HepG2 (cell line): ENCODE data around the gene MIA2. TPM values are rescaled to one million over a fixed set of nuclear protein-coding genes. Genes with fewer than 3 reads are reported as not detected.
A peak's percentile ranks its signal among the peaks of the same experiment; 100 is the strongest.

ENCODE experiments used
- ATAC-seq: fragments of 200-7000 bp; cut with Tn5 transposase; 3 replicates; pipeline ENCODE4 v1.9.1; 2020; ENCODE audit warnings: mild to moderate bottlenecking, moderate library complexity
- BruUV-seq: library from RNA; stranded (reverse); fragments of 400-500 nt; replicated peaks from 2 replicates; lab custom pipeline; 2021; lab: Mats Ljungman, UMichigan
- CTCF ChIA-PET: fragments of 300-600 bp; formaldehyde crosslinking; extraction: SDS; loops from one replicate; lab custom pipeline; 2021; ENCODE audit warnings: low total read pairs, inconsistent platforms, low intra/inter-chr PET ratio; lab: Yijun Ruan, JAX
- POLR2A ChIA-PET: fragments of 350-600 bp; sonication (Branson Sonifier 250); formaldehyde crosslinking; loops from one replicate; lab custom pipeline; 2020; ENCODE audit warnings: antibody characterized with exemption, inconsistent platforms; lab: Yijun Ruan, JAX
- DNase-seq: peaks from one replicate; pipeline ENCODE4 v3.0.0-alpha.2; 2015; ENCODE audit warnings: low spot score
- FAIRE-seq: peaks from 3 replicates; lab custom pipeline; 2011; peaks lifted over from hg19 to GRCh38; lab: Jason Lieb, UNC
- H2AFZ ChIP-seq: one replicate; pipeline ENCODE4 v1.6.1; 2011; ENCODE audit warnings: low read length, inconsistent platforms
- H3K27ac ChIP-seq: fragments of 300-600 bp; 3 replicates; pipeline ENCODE4 v1.8.0; 2011; ENCODE audit warnings: mixed run types, mild to moderate bottlenecking, mixed read lengths, low read length, inconsistent platforms; ENCODE audit not compliant: insufficient read depth; ENCODE audit errors: extremely low read length
- H3K27me3 ChIP-seq, 2 experiments: fragments of 200-600 bp in 1 of 2; 2 replicates in 1 of 2; 3 replicates in 1 of 2; pipeline versions ENCODE4 v1.6.0 to v1.8.0; 2011; ENCODE audit warnings: low read length in 2 of 2, mild to moderate bottlenecking in 2 of 2, moderate library complexity in 2 of 2, inconsistent platforms in 1 of 2; ENCODE audit not compliant: insufficient read depth in 2 of 2, control insufficient read depth in 1 of 2
- H3K36me3 ChIP-seq, 2 experiments: fragments of 200-600 bp in 1 of 2; replicated peaks in 1 of 2; 2 replicates in 1 of 2; 3 replicates in 1 of 2; pipeline versions ENCODE4 v1.5.1 to v1.8.0; 2011; ENCODE audit warnings: low read length in 2 of 2, inconsistent platforms in 1 of 2; ENCODE audit not compliant: insufficient read depth in 2 of 2, control insufficient read depth in 1 of 2
- H3K4me1 ChIP-seq: 2 replicates; pipeline ENCODE4 v1.5.1; 2012; ENCODE audit warnings: low read length, inconsistent platforms; ENCODE audit not compliant: insufficient read depth
- H3K4me2 ChIP-seq: 2 replicates; pipeline ENCODE4 v1.6.0; 2011; ENCODE audit warnings: low read depth, low read length, inconsistent platforms
- H3K4me3 ChIP-seq, 3 experiments: fragments of 200-600 bp in 1 of 3; sonication (generic), shearing (Covaris generic) in 1 of 3; replicated peaks in 1 of 3; 2 replicates each; pipeline ENCODE4 v1.5.1; 2011 to 2016; ENCODE audit warnings: low read length in 3 of 3, inconsistent platforms in 2 of 3, low read depth in 2 of 3, mild to moderate bottlenecking in 2 of 3, control low read depth in 1 of 3, mixed read lengths in 1 of 3; ENCODE audit not compliant: insufficient read depth in 1 of 3
- H3K79me2 ChIP-seq: one replicate; pipeline ENCODE4 v1.6.1; 2011; ENCODE audit warnings: low read length, inconsistent platforms; ENCODE audit not compliant: insufficient read depth
- H3K9ac ChIP-seq: 2 replicates; pipeline ENCODE4 v1.6.0; 2011; ENCODE audit warnings: mild to moderate bottlenecking, low read depth, low read length, inconsistent platforms; ENCODE audit not compliant: insufficient read depth
- H3K9me3 ChIP-seq: 2 replicates; pipeline ENCODE4 v1.5.1; 2012; ENCODE audit warnings: mild to moderate bottlenecking, low read length
- H4K20me1 ChIP-seq: 2 replicates; pipeline ENCODE4 v1.6.0; 2011; ENCODE audit warnings: inconsistent platforms, mild to moderate bottlenecking, low read length, moderate library complexity; ENCODE audit not compliant: insufficient read depth
- DNMT1 ChIP-seq: sonication (generic); formaldehyde crosslinking; IDR thresholded peaks from 2 replicates; pipeline ENCODE4 v1.5.1; 2020; ENCODE audit warnings: mild to moderate bottlenecking, missing genetic modification reagents
- ZNF18 ChIP-seq: sonication (generic); formaldehyde crosslinking; IDR thresholded peaks from 2 replicates; pipeline ENCODE4 v1.8.0; 2022; ENCODE audit warnings: mild to moderate bottlenecking, missing genetic modification reagents; ENCODE audit not compliant: insufficient replicate concordance
- ZNF503 ChIP-seq: sonication (generic); formaldehyde crosslinking; IDR thresholded peaks from 2 replicates; pipeline ENCODE4 v1.4.0; 2020; ENCODE audit warnings: missing genetic modification reagents
- WGBS: methylation state at CpG from one replicate; pipeline ENCODE4 v1.1.6; 2017; ENCODE audit warnings: low lambda C conversion rate; 5-methylcytosine and 5-hydroxymethylcytosine counted together
- in situ Hi-C: cut with HindIII; loops from 2 replicates; pipeline ENCODE4 v1.10.0; 2017; ENCODE audit warnings: low pct_unique_long_range_greater_than_20kb; ENCODE audit not compliant: extremely low pct_ligation_motif_present
- intact Hi-C: fragments of 100-400 bp; cut with micrococcal nuclease; formaldehyde crosslinking; loops from one replicate; pipeline ENCODE4 v1.10.0; 2022; ENCODE audit not compliant: unreplicated experiment
- polyA plus RNA-seq, 8 experiments: library from polyadenylated mRNA; depleted of rRNA in 3 of 8; stranded (reverse) in 7 of 8; unstranded in 1 of 8; fragments of >200 nt; fragmentation: Illumina TruSeq in 4 of 8; extraction: Trizol in 4 of 8; gene quantifications; 2 replicates each; pipeline versions ENCODE4 v1.2.1 to v1.2.3, GENCODE V29; 2011 to 2016; ENCODE audit warnings: low read depth in 4 of 8, missing spikeins in 1 of 8, mixed read lengths in 1 of 8; ENCODE audit not compliant: insufficient read depth in 1 of 8
- total RNA-seq, 5 experiments: library from RNA; depleted of rRNA; stranded (reverse); fragments of >200 nt; fragmentation: Illumina TruSeq; extraction: Trizol; gene quantifications; 2 replicates each; pipeline ENCODE4 v1.2.3, GENCODE V29; 2016; ENCODE audit warnings: low read depth in 1 of 5
- TF ChIP-seq, protein P1 (sequence below): sonication (generic); formaldehyde crosslinking; IDR thresholded peaks from 2 replicates; pipeline ENCODE4 v1.5.1; 2020; ENCODE audit warnings: missing genetic modification reagents, mild to moderate bottlenecking, borderline replicate concordance
- TF ChIP-seq, protein P2 (sequence below): sonication (generic); formaldehyde crosslinking; IDR thresholded peaks from 2 replicates; pipeline ENCODE4 v1.5.1; 2020; ENCODE audit warnings: mild to moderate bottlenecking, missing genetic modification reagents

Gene MIA2
- total and polyA plus RNA-seq, 2 of the 13 experiments (the other 11 are each of a cell fraction or from before 2014, with no cell fraction given) = 134 to 158 TPM

DNA sequence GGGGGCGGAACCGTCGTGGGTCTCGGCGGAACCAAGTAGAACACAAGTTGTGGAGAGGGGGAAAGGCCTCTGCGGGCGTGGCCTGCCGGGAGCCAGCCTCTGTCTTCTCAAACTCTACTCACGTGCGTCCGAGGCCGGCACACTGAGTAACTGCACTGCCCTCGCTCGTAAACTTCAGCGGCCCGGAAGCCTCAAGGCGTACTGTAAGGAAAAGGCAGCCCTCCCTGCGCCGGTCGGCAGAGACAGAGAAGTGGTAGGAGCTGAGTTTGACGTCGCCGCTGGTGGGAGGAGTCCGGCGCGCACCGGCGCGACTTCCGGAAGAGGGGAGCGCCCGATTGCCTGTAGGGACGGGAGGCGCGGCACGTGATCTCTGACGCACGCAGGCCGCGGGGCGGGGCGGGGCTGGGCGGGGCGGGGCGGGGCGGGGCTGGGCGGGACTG is 198.5 kb downstream of the MIA2 start, which contains the start of gene FBXO33 (continued):
- peak; percentile 93 for TF ChIP-seq ZNF18 (CRISPR knock-in tag)
- TF ChIP-seq, protein P1, sequence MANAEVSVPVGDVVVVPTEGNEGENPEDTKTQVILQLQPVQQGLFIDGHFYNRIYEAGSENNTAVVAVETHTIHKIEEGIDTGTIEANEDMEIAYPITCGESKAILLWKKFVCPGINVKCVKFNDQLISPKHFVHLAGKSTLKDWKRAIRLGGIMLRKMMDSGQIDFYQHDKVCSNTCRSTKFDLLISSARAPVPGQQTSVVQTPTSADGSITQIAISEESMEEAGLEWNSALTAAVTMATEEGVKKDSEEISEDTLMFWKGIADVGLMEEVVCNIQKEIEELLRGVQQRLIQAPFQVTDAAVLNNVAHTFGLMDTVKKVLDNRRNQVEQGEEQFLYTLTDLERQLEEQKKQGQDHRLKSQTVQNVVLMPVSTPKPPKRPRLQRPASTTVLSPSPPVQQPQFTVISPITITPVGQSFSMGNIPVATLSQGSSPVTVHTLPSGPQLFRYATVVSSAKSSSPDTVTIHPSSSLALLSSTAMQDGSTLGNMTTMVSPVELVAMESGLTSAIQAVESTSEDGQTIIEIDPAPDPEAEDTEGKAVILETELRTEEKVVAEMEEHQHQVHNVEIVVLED = peak; percentile 92

DNA sequence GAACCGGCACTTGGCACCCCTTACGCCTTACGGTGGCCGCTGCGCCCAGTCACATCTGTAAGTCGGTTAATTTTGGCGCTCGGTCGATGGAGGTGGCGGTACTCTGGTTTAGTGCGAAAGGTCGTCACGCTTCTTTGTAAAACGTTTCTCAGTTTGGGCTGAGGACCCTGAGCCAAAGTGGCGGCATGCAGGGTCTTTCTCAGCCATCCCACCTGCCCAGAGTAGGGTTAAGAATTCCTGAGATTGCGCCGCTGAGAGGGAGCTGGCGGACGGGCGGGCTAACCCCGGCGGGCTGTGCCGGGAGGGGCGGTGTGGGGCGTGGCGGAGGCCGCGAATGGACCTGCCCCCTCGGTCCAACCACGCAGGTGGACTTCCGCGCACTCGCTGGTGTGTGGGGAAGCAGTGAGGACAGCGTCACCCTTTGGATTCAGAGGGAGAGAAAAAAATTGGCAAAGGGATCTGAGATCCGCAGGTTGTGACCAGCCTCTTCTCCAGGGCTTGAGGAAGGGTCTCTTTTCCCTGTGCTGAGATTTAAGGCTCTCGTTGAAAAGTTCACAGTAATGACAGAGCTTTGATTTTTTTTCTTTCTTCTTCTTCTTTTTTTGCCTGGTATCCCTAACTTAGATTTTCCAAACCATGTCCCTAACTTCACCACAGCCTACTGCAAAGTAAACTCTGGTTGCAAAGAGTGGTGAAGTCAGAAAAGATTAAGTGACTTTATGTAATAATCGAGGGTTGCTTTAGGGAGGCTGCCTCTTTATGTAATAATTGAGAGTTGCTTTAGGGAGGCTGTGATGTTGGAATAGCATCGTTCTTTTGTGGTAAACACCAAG is 199.1 kb downstream of the MIA2 start:
- intact Hi-C loops = loop anchor here (1.0 to 2.0 kb wide), 6 partner anchors 14 to 406 kb away; partner anchors contain the start of genes MIA2 and PNN
- Histone ChIP-seq H4K20me1 (peaks cover 23% of the 10 kb centered on the region), H2AFZ (peak overlapping the region; percentile 92), H3K4me1 (peaks cover 37% of the 10 kb centered on the region), H3K36me3 (no peaks in the 10 kb centered on the region), H3K27me3 (no peaks in the 10 kb centered on the region; a peak in 1 of 5 replicates), H3K79me2 (peaks cover 33% of the 10 kb centered on the region), H3K4me3 (peak overlapping the region; percentile 73 to 83 (median 78)), H3K9ac (peak overlapping the region; percentile 69), H3K9me3 (no peaks in the 10 kb centered on the region), H3K27ac (peak overlapping the region; percentile 86), H3K4me2 (peak overlapping the region; percentile 94)
- CTCF ChIA-PET = no interaction called here
- peak; percentile 96 for DNase-seq
- peak; percentile 91 for ATAC-seq
- BruUV-seq = TSS peak; percentile 85
- POLR2A ChIA-PET = interaction anchor here (0.6 to 5.5 kb wide), 25 partner anchors 11 to 416 kb away, joined by 3 to 76 read pairs (median 5); partner anchors contain the start of genes GEMIN2, PNN, SEC23A and TRAPPC6B
- peak; percentile 80 for FAIRE-seq
- WGBS = 1% methylated on average over 38 of the region's 38 CpGs
- in situ Hi-C loops = loop anchor here (5.0 kb wide), 2 partner anchors 201 to 331 kb away; partner anchors contain the start of genes MIA2 and SEC23A
- TF ChIP-seq DNMT1 (peak; percentile 98), ZNF503 (peak; percentile 90)
- TF ChIP-seq, protein P2, sequence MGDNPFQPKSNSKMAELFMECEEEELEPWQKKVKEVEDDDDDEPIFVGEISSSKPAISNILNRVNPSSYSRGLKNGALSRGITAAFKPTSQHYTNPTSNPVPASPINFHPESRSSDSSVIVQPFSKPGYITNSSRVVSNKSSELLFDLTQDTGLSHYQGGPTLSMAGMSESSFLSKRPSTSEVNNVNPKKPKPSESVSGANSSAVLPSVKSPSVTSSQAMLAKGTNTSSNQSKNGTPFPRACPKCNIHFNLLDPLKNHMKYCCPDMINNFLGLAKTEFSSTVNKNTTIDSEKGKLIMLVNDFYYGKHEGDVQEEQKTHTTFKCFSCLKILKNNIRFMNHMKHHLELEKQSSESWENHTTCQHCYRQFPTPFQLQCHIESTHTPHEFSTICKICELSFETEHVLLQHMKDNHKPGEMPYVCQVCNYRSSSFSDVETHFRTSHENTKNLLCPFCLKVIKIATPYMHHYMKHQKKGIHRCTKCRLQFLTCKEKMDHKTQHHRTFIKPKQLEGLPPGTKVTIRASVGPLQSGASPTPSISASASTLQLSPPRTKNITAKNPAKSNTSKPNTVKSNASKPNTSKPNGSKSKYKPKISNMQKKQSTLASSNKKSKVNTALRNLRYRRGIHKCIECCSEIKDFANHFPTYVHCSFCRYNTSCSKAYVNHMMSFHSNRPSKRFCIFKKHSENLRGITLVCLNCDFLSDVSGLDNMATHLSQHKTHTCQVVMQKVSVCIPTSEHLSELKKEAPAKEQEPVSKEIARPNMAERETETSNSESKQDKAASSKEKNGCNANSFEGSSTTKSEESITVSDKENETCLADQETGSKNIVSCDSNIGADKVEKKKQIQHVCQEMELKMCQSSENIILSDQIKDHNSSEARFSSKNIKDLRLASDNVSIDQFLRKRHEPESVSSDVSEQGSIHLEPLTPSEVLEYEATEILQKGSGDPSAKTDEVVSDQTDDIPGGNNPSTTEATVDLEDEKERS (CRISPR knock-in tag) = peak; percentile 87; the same call in 1 of the 2 replicates
